ENCODE measurements around the gene HIVEP2. TPM values are rescaled to one million over a fixed set of nuclear protein-coding genes. Genes with fewer than 3 reads are reported as not detected.

Gene HIVEP2
- total RNA-seq, 1 experiment from 2014 or later = 8.3 TPM

DNA sequence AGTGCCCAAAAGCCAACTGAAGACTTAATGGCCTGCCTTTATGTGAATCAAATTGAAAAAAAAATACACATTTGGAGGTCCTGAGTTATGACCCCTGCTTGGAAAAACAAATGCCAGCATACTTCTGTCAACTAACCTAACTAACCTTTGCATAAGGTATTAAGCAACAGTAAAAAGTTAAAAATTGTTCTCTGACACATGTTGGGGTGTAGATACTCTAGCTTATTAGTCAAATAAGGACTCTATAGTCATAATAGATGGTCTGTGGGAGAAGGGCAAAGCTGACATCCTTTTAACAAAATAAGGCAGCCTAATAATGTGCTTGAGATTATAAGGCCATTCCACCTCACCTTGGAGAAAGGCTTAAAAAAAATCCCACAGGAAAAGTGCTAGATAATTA lies 140.5 kb downstream of the HIVEP2 start:
- no peak overlapping the region for H3K27ac ChIP-seq
- peaks cover 13% of the 10 kb centered on the region for H3K4me1 ChIP-seq (replicated peaks)
- no peaks in the 10 kb centered on the region for H3K9me3 ChIP-seq (replicated peaks)
- H3K4me3 ChIP-seq = no peak overlapping the region
- no peaks in the 10 kb centered on the region for H3K27me3 ChIP-seq (replicated peaks)
- no peaks in the 10 kb centered on the region for H3K36me3 ChIP-seq
- DNase-seq (ENCODE audit: low read depth in 1 of 2, low spot score in 2 of 2) = no peak

- Histone ChIP-seq H3K4me1 (replicated peaks) (peaks cover 13% of the 10 kb centered on the region), H3K27me3 (replicated peaks) (no peaks in the 10 kb centered on the region), H3K4me3 (no peak overlapping the region), H3K9me3 (replicated peaks) (no peaks in the 10 kb centered on the region), H3K36me3 (no peaks in the 10 kb centered on the region), H3K27ac (no peak overlapping the region)
- DNase-seq (ENCODE audit: low read depth in 1 of 2, low spot score in 2 of 2) = no peak
Measured at GRCh38 chr6:142803495-142804058, 141.4 kb downstream of the HIVEP2 start.

DNA sequence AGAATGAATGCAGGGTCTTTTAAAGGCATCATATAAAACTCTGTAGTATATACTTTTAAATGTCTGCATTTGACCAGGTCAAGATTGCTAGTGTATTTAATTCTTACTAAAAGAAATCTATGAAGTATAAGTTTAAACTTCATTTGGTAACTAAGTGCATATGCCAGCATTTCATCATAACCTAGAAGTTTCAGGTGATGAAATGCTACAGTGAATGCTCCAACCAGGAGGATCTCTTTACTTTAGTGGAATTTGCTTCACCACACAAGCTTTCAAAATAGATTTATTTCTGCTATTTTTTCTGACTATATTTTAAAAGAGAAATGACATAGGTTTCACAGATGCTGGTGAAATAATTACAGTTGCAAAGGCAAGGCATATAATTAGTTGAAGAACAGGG lies 141.9 kb downstream of the HIVEP2 start:
- no peak overlapping the region for H3K27ac ChIP-seq
- H3K9me3 ChIP-seq (replicated peaks) = no peaks in the 10 kb centered on the region
- no peak for DNase-seq (ENCODE audit: low read depth in 1 of 2, low spot score in 2 of 2)
- peaks cover 13% of the 10 kb centered on the region for H3K4me1 ChIP-seq (replicated peaks)
- H3K27me3 ChIP-seq (replicated peaks) = no peaks in the 10 kb centered on the region
- no peak overlapping the region for H3K4me3 ChIP-seq
- H3K36me3 ChIP-seq = no peaks in the 10 kb centered on the region

- H3K27ac ChIP-seq = peak overlapping the region; percentile 53
- DNase-seq (ENCODE audit: low read depth in 1 of 2, low spot score in 2 of 2) = peak; percentile 81 to 86
- no peak overlapping the region for H3K4me3 ChIP-seq
Measured at GRCh38 chr6:142802124-142802523, 142.9 kb downstream of the HIVEP2 start.

GRCh38 chr6:142800240-142800639 lies 144.7 kb downstream of the HIVEP2 start:
- Histone ChIP-seq H3K4me1 (replicated peaks) (peaks cover 13% of the 10 kb centered on the region), H3K27ac (no peak overlapping the region), H3K36me3 (no peaks in the 10 kb centered on the region), H3K9me3 (replicated peaks) (no peaks in the 10 kb centered on the region), H3K27me3 (replicated peaks) (no peaks in the 10 kb centered on the region), H3K4me3 (no peak overlapping the region)
- no peak for DNase-seq (ENCODE audit: low read depth in 1 of 2, low spot score in 2 of 2)

More at GRCh38 chr6:142802124-142802523, 142.9 kb downstream of the HIVEP2 start:
- Histone ChIP-seq H3K9me3 (replicated peaks) (no peaks in the 10 kb centered on the region), H3K27me3 (replicated peaks) (no peaks in the 10 kb centered on the region), H3K4me1 (replicated peaks) (peaks cover 13% of the 10 kb centered on the region), H3K36me3 (no peaks in the 10 kb centered on the region)

GRCh38 chr6:142799639-142800038 lies 145.3 kb downstream of the HIVEP2 start:
- no peaks in the 10 kb centered on the region for H3K36me3 ChIP-seq
- peaks cover 13% of the 10 kb centered on the region for H3K4me1 ChIP-seq (replicated peaks)
- no peak for DNase-seq (ENCODE audit: low read depth in 1 of 2, low spot score in 2 of 2)
- no peaks in the 10 kb centered on the region for H3K9me3 ChIP-seq (replicated peaks)
- H3K27me3 ChIP-seq (replicated peaks) = no peaks in the 10 kb centered on the region
- no peak overlapping the region for H3K4me3 ChIP-seq
- H3K27ac ChIP-seq = no peak overlapping the region

DNA sequence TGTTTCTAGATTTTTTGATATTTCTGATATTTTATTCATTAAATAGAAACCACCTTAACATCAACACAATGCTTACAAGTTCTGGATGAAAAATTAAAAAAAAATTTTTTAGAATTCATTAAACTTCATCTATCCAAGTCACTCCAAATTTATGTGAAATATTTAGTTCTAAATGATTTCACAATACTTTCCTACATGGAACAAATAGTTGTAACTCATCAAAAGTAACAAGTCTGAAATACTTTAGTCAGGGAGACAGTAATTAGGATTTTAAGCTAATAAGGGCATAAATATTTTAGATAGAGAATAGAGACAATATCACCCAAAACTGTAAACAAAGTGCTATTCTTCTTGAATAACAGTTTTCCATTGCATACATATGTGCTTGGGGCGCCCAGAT lies 147.8 kb downstream of the HIVEP2 start:
- DNase-seq (ENCODE audit: low read depth in 1 of 2, low spot score in 2 of 2) = no peak
- no peaks in the 10 kb centered on the region for H3K27me3 ChIP-seq (replicated peaks)
- H3K9me3 ChIP-seq (replicated peaks) = no peaks in the 10 kb centered on the region
- peaks cover 8% of the 10 kb centered on the region for H3K4me1 ChIP-seq (replicated peaks)
- no peak overlapping the region for H3K4me3 ChIP-seq
- no peaks in the 10 kb centered on the region for H3K36me3 ChIP-seq
- H3K27ac ChIP-seq = no peak overlapping the region

GRCh38 chr6:142796571-142796970 lies 148.4 kb downstream of the HIVEP2 start:
- Histone ChIP-seq H3K27ac (no peak overlapping the region), H3K36me3 (no peaks in the 10 kb centered on the region), H3K4me1 (replicated peaks) (peaks cover 2% of the 10 kb centered on the region), H3K9me3 (replicated peaks) (no peaks in the 10 kb centered on the region), H3K27me3 (replicated peaks) (no peaks in the 10 kb centered on the region), H3K4me3 (no peak overlapping the region)
- no peak for DNase-seq (ENCODE audit: low read depth in 1 of 2, low spot score in 2 of 2)

GRCh38 chr6:142796024-142796423 lies 149.0 kb downstream of the HIVEP2 start:
- no peak for DNase-seq (ENCODE audit: low read depth in 1 of 2, low spot score in 2 of 2)
- no peaks in the 10 kb centered on the region for H3K4me1 ChIP-seq (replicated peaks)

DNA sequence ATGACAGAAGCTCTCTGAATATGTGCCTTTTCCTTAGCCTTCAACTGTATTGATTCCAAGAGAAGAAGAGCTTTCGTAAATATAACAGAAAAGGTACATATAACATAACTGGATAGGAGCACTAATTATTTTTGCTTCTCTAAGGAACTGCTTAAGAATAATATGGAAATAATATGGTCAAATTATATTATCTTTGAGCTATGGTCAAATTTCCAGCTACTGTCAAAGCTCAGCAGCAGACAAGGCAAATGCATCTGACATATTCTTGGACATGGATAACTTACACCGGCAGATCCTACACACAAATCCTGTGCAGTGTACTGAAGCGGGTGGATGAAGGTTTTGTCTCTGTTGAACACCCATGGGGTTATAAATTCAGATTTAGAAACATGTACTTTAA lies 150.6 kb downstream of the HIVEP2 start:
- Histone ChIP-seq H3K9me3 (replicated peaks) (no peaks in the 10 kb centered on the region; the same call in 1 of the 2 replicates), H3K4me3 (no peak overlapping the region), H3K36me3 (no peaks in the 10 kb centered on the region), H3K27ac (no peak overlapping the region), H3K27me3 (replicated peaks) (no peaks in the 10 kb centered on the region), H3K4me1 (replicated peaks) (no peaks in the 10 kb centered on the region)
- DNase-seq (ENCODE audit: low read depth in 1 of 2, low spot score in 2 of 2) = no peak

More at GRCh38 chr6:142796024-142796423, 149.0 kb downstream of the HIVEP2 start:
- Histone ChIP-seq H3K36me3 (no peaks in the 10 kb centered on the region), H3K9me3 (replicated peaks) (no peaks in the 10 kb centered on the region; the same call in 1 of the 2 replicates), H3K4me3 (no peak overlapping the region), H3K27ac (no peak overlapping the region), H3K27me3 (replicated peaks) (no peaks in the 10 kb centered on the region)

DNA sequence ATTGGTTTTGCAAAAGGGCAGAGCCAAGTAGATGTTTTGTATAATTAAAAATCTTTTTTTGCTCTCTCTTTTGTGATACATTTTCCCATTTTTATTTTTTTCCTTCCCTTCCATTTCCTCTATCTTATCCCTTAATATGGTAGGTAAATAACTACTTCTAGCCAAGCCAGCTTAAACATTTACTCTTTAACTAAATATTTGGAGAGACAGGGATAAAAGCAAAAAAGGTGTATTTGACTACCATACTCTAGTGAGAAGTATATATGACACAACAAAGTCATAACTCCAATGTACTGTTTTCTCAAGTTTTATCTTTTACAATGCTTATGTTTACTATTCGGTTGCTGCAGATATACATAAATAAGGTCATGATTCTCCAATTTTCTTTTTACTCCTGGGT lies 154.7 kb downstream of the HIVEP2 start:
- Histone ChIP-seq H3K4me1 (replicated peaks) (peaks cover 6% of the 10 kb centered on the region; the same call in 1 of the 2 replicates), H3K27me3 (replicated peaks) (no peaks in the 10 kb centered on the region), H3K4me3 (no peak overlapping the region), H3K27ac (no peak overlapping the region), H3K9me3 (replicated peaks) (no peaks in the 10 kb centered on the region; the same call in 1 of the 2 replicates), H3K36me3 (no peaks in the 10 kb centered on the region)
- DNase-seq (ENCODE audit: low read depth in 1 of 2, low spot score in 2 of 2) = no peak

DNA sequence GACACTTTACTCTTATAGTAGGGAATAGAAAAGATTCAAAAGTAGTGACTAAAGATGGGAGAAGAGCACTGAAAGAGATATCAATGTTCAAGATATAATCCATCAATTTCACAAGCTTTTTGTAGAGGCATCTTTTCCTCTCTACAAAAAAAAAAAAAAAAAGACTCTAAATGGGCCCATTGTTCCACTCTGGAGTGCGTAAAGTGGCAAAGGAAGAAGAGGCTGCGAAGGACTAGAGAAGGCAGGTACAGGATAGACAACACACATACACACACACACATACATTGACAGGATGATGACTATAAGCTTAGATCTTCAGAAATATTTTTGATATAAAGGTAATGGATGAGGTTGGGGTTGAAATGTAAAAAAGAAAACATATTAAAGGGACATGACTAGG lies 157.6 kb downstream of the HIVEP2 start:
- Histone ChIP-seq H3K4me1 (replicated peaks) (peaks cover 15% of the 10 kb centered on the region), H3K27me3 (replicated peaks) (no peaks in the 10 kb centered on the region), H3K36me3 (no peaks in the 10 kb centered on the region), H3K9me3 (replicated peaks) (no peaks in the 10 kb centered on the region; the same call in 1 of the 2 replicates), H3K4me3 (no peak overlapping the region), H3K27ac (no peak overlapping the region)
- no peak for DNase-seq (ENCODE audit: low read depth in 1 of 2, low spot score in 2 of 2)

GRCh38 chr6:142786476-142786875 lies 158.5 kb downstream of the HIVEP2 start:
- Histone ChIP-seq H3K4me3 (no peak overlapping the region), H3K27ac (no peak overlapping the region), H3K4me1 (replicated peaks) (peaks cover 15% of the 10 kb centered on the region), H3K9me3 (replicated peaks) (no peaks in the 10 kb centered on the region; the same call in 1 of the 2 replicates), H3K36me3 (no peaks in the 10 kb centered on the region), H3K27me3 (replicated peaks) (no peaks in the 10 kb centered on the region)
- DNase-seq (ENCODE audit: low read depth in 1 of 2, low spot score in 2 of 2) = no peak

DNA sequence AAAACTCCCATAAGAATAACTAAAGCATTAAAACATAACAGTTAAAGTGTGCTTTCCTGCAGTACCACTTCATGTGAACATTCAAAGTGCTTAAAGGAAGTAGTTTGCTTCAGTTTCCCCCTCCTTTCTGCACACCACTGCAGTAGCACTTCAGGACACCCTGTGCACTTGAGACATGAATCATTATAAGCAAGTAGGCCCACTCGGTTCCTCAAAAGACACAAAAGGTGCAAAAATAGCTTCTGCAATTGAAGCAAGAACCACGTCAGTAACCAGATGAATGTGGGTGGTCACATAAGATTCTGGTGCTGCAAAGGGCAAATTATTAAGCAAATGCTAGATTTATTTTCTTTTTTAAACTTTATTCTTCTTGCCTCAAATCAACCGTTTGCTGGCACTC lies 160.6 kb downstream of the HIVEP2 start:
- Histone ChIP-seq H3K9me3 (replicated peaks) (no peaks in the 10 kb centered on the region), H3K27ac (no peak overlapping the region), H3K36me3 (no peaks in the 10 kb centered on the region), H3K4me3 (no peak overlapping the region), H3K27me3 (replicated peaks) (no peaks in the 10 kb centered on the region), H3K4me1 (replicated peaks) (peaks cover 15% of the 10 kb centered on the region)
- DNase-seq (ENCODE audit: low read depth in 1 of 2, low spot score in 2 of 2) = peak in 1 of 2 experiments; percentile 25

- H3K27ac ChIP-seq = no peak overlapping the region
- no peak overlapping the region for H3K4me3 ChIP-seq
- peaks cover 15% of the 10 kb centered on the region for H3K4me1 ChIP-seq (replicated peaks)
- no peaks in the 10 kb centered on the region for H3K9me3 ChIP-seq (replicated peaks)
- no peaks in the 10 kb centered on the region for H3K27me3 ChIP-seq (replicated peaks)
- no peak for DNase-seq (ENCODE audit: low read depth in 1 of 2, low spot score in 2 of 2)
- no peaks in the 10 kb centered on the region for H3K36me3 ChIP-seq
Measured at GRCh38 chr6:142783499-142783898, 161.5 kb downstream of the HIVEP2 start.
